A549 (cell line): ENCODE results near the gene C1orf21. TPM values are rescaled to one million over a fixed set of nuclear protein-coding genes. Genes with fewer than 3 reads are reported as not detected.

ENCODE experiments used
- ATAC-seq, 2 experiments: fragments of 200-7000 bp in 1 of 2; fragments of >200 bp in 1 of 2; cut with Nextera tagmentation in 1 of 2; cut with Tn5 transposase in 1 of 2; 3 replicates each; pipeline versions ENCODE4 v1.8.0 to v1.9.1; 2018 to 2020; ENCODE audit warnings: mild to moderate bottlenecking in 1 of 2, moderate library complexity in 1 of 2
- CTCF ChIA-PET: fragments of 300-600 bp; sonication (Branson Sonifier 250); formaldehyde crosslinking; extraction: SDS; loops from one replicate; lab custom pipeline; 2021; ENCODE audit warnings: antibody characterized with exemption, inconsistent platforms; lab: Yijun Ruan, JAX
- POLR2A ChIA-PET: fragments of 350-600 bp; formaldehyde crosslinking; extraction: SDS; loops from one replicate; lab custom pipeline; 2021; ENCODE audit warnings: antibody characterized with exemption, inconsistent platforms; lab: Yijun Ruan, JAX
- DNase-seq, 2 experiments: peaks; one replicate each; pipeline versions ENCODE4 v3.0.0 to v3.0.0-alpha.2; 2011 to 2016; ENCODE audit warnings: low read depth in 1 of 2, low spot score in 1 of 2
- FAIRE-seq: peaks from 2 replicates; lab custom pipeline; 2011; peaks lifted over from hg19 to GRCh38; lab: Jason Lieb, UNC
- H3K27ac ChIP-seq, 2 experiments: fragments of >200 bp; sonication (Bioruptor Twin); formaldehyde crosslinking; 3 replicates each; pipeline ENCODE4 v1.5.1; 2016 to 2017
- H3K4me1 ChIP-seq: fragments of >200 bp; sonication (Bioruptor Twin); formaldehyde crosslinking; 3 replicates; pipeline ENCODE4 v1.6.1; 2016
- H3K4me2 ChIP-seq: fragments of >200 bp; sonication (Bioruptor Twin); formaldehyde crosslinking; 3 replicates; pipeline ENCODE4 v1.6.1; 2016
- H3K4me3 ChIP-seq: fragments of >200 bp; sonication (Bioruptor Twin); formaldehyde crosslinking; 3 replicates; pipeline ENCODE4 v1.5.1; 2016
- H3K9me3 ChIP-seq: fragments of >200 bp; sonication (Bioruptor Twin); formaldehyde crosslinking; 3 replicates; pipeline ENCODE4 v1.6.1; 2016
- BHLHE40 ChIP-seq: IDR thresholded peaks from 2 replicates; pipeline ENCODE4 v1.6.1; 2012; ENCODE audit warnings: low read depth, low read length, inconsistent platforms
- CBX2 ChIP-seq: fragments of 200-600 bp; sonication (generic); IDR thresholded peaks from 2 replicates; pipeline ENCODE4 v1.6.1; 2016; ENCODE audit warnings: low read depth, mild to moderate bottlenecking, borderline replicate concordance
- CHD2 ChIP-seq: fragments of 150-350 bp; IDR thresholded peaks from 2 replicates; pipeline ENCODE4 v1.6.1; 2014; ENCODE audit warnings: low read length; ENCODE audit not compliant: partially characterized antibody
- EP300 ChIP-seq, 2 experiments: fragments of >200 bp; sonication (Bioruptor Twin); formaldehyde crosslinking; IDR thresholded peaks; 2 replicates in 1 of 2; 3 replicates in 1 of 2; pipeline ENCODE4 v1.6.1; 2016 to 2017
- HOXB5 ChIP-seq: fragments of 250-450 bp; sonication (Bioruptor Pico); IDR thresholded peaks from 2 replicates; pipeline ENCODE4 v1.5.0; 2020; ENCODE audit warnings: mild to moderate bottlenecking, moderate library complexity
- JUN ChIP-seq, 2 experiments: fragments of >200 bp; sonication (Bioruptor Twin); formaldehyde crosslinking; IDR thresholded peaks; 2 replicates in 1 of 2; 3 replicates in 1 of 2; pipeline ENCODE4 v1.6.1; 2016 to 2017
- MAFK ChIP-seq: fragments of 450-650 bp; IDR thresholded peaks from 2 replicates; pipeline ENCODE4 v1.6.1; 2014; ENCODE audit not compliant: partially characterized antibody
- MYC ChIP-seq: IDR thresholded peaks from 2 replicates; pipeline ENCODE4 v1.6.1; 2012; ENCODE audit warnings: mild to moderate bottlenecking, inconsistent platforms, low read length, improper control_type of control experiment, borderline replicate concordance
- NFE2L2 ChIP-seq: fragments of 150-350 bp; conservative IDR thresholded peaks from 2 replicates; pipeline ENCODE4 v1.6.1; 2014; ENCODE audit warnings: low read length
- NR3C1 ChIP-seq: fragments of >200 bp; sonication (Bioruptor Twin); formaldehyde crosslinking; IDR thresholded peaks from 3 replicates; pipeline ENCODE4 v1.6.1; 2017
- POLR2A ChIP-seq: IDR thresholded peaks from 2 replicates; pipeline ENCODE4 v1.6.1; 2012; ENCODE audit warnings: mild to moderate bottlenecking, low read length
- RAD21 ChIP-seq, 2 experiments: fragments of >200 bp in 1 of 2; sonication (Bioruptor Twin) in 1 of 2; formaldehyde crosslinking in 1 of 2; IDR thresholded peaks in 1 of 2; conservative IDR thresholded peaks in 1 of 2; 2 replicates in 1 of 2; 3 replicates in 1 of 2; pipeline ENCODE4 v1.6.1; 2012 to 2018; ENCODE audit warnings: inconsistent platforms in 1 of 2
- SMC3 ChIP-seq: fragments of >200 bp; sonication (Bioruptor Twin); formaldehyde crosslinking; IDR thresholded peaks from 3 replicates; pipeline ENCODE4 v1.6.1; 2018; ENCODE audit warnings: inconsistent platforms
- TFCP2L1 ChIP-seq: fragments of 250-450 bp; sonication (Bioruptor Pico); IDR thresholded peaks from 2 replicates; pipeline ENCODE4 v1.5.0; 2021; ENCODE audit warnings: mild to moderate bottlenecking
- ZNF302 ChIP-seq: fragments of 250-450 bp; sonication (Bioruptor Pico); IDR thresholded peaks from 2 replicates; pipeline ENCODE4 v1.9.0; 2021; ENCODE audit warnings: inconsistent platforms, mild to moderate bottlenecking, moderate library complexity
- ZSCAN20 ChIP-seq: fragments of 250-450 bp; sonication (Bioruptor Pico); IDR thresholded peaks from 2 replicates; pipeline ENCODE4 v1.8.0; 2022; ENCODE audit warnings: mild to moderate bottlenecking, moderate library complexity
- WGBS: methylation state at CpG from one replicate; pipeline ENCODE4 v1.1.6; 2017; ENCODE audit errors: missing lambda C conversion rate; 5-methylcytosine and 5-hydroxymethylcytosine counted together
- polyA plus RNA-seq, 4 experiments: library from polyadenylated mRNA; depleted of rRNA in 3 of 4; stranded (reverse); fragments of >200 nt; fragmentation: RNase III in 1 of 4; extraction: RNeasy Plus Mini Kit Qiagen cat#74134 plus additional on column Dnase treatment in 1 of 4; gene quantifications; 2 replicates in 3 of 4; 3 replicates in 1 of 4; pipeline ENCODE4 v1.2.3, GENCODE V29; 2011 to 2017
- TF ChIP-seq, protein P1 (sequence below): fragments of >200 bp; sonication (Bioruptor Twin); formaldehyde crosslinking; IDR thresholded peaks from 2 replicates; pipeline ENCODE4 v1.6.1; 2016
- TF ChIP-seq, protein P2 (sequence below): fragments of 250-450 bp; sonication (Bioruptor Pico); IDR thresholded peaks from 2 replicates; pipeline ENCODE4 v1.5.0; 2020; ENCODE audit warnings: low read depth, mild to moderate bottlenecking, moderate library complexity
- TF ChIP-seq, protein P3 (sequence below): fragments of >200 bp; sonication (Bioruptor Twin); formaldehyde crosslinking; IDR thresholded peaks from 3 replicates; pipeline ENCODE4 v1.6.1; 2016
- TF ChIP-seq, protein P4 (sequence below): fragments of 200-600 bp; sonication (generic); IDR thresholded peaks from 2 replicates; pipeline ENCODE4 v1.6.1; 2016; ENCODE audit warnings: antibody characterized with exemption, mild to moderate bottlenecking, moderate library complexity
- TF ChIP-seq, protein P5 (sequence below): fragments of 250-450 bp; sonication (Bioruptor Pico); IDR thresholded peaks from 2 replicates; pipeline ENCODE4 v1.5.0; 2021; ENCODE audit warnings: mild to moderate bottlenecking, moderate library complexity, borderline replicate concordance
- TF ChIP-seq, protein P6 (sequence below): fragments of 450-650 bp; IDR thresholded peaks from 2 replicates; pipeline ENCODE4 v1.6.1; 2014; ENCODE audit warnings: antibody characterized with exemption

C1orf21 gene
- polyA plus RNA-seq, 2 of the 4 experiments (the other 2 are of a cell fraction): 11.4 to 11.6 TPM

DNA sequence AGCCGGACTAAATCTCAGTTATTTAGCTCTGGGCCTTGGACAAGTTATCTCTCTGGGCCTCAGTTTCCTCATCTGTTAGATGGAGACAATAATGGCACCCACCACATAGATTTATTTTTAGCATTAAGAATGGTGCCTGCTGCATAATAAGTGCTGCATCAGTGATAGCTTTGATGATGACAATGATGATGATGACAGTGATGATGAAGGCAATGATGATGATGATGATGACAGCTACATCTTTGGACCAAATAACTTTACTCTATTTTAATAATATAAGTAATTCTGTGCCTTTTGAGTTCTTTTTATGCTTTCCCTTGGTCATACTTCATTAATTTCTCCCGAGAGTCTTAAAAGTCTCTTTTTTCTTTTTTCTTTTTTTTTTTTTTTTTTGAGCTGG lies 143.4 kb downstream of the C1orf21 start:
- ChIA-PET POLR2A (no interaction called here), CTCF (interaction anchor here (1.1 to 1.5 kb wide), 3 partner anchors 10 to 133 kb away, joined by 3 to 4 read pairs (median 3); no protein-coding TSS in a partner anchor)
- WGBS: 64% methylated on average over 2 of the region's 2 CpGs
- H3K9me3 ChIP-seq: no peaks in the 10 kb centered on the region
- ATAC-seq (no peak), FAIRE-seq (no peak), DNase-seq (no peak)
- no peak overlapping the region for H3K4me3 ChIP-seq
- H3K4me2 ChIP-seq: no peak overlapping the region
- H3K4me1 ChIP-seq: no peaks in the 10 kb centered on the region
- TF ChIP-seq POLR2A (no peak), ZSCAN20 (CRISPR knock-in tag) (no peak), BHLHE40 (no peak), MAFK (no peak), RAD21 (conservative IDR thresholded peaks at IDR 0.05 in 1 of 2, IDR thresholded peaks at IDR 0.05 in 1 of 2) (no peak), EP300 (IDR thresholded peaks at IDR 0.05) (no peak), CBX2 (no peak), TFCP2L1 (CRISPR knock-in tag) (no peak), NR3C1 (no peak), MYC (no peak)
- TF ChIP-seq, protein P1, sequence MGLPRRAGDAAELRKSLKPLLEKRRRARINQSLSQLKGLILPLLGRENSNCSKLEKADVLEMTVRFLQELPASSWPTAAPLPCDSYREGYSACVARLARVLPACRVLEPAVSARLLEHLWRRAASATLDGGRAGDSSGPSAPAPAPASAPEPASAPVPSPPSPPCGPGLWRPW: no peak
- TF ChIP-seq, protein P2, sequence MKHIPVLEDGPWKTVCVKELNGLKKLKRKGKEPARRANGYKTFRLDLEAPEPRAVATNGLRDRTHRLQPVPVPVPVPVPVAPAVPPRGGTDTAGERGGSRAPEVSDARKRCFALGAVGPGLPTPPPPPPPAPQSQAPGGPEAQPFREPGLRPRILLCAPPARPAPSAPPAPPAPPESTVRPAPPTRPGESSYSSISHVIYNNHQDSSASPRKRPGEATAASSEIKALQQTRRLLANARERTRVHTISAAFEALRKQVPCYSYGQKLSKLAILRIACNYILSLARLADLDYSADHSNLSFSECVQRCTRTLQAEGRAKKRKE (CRISPR knock-in tag): no peak
- TF ChIP-seq, protein P3, sequence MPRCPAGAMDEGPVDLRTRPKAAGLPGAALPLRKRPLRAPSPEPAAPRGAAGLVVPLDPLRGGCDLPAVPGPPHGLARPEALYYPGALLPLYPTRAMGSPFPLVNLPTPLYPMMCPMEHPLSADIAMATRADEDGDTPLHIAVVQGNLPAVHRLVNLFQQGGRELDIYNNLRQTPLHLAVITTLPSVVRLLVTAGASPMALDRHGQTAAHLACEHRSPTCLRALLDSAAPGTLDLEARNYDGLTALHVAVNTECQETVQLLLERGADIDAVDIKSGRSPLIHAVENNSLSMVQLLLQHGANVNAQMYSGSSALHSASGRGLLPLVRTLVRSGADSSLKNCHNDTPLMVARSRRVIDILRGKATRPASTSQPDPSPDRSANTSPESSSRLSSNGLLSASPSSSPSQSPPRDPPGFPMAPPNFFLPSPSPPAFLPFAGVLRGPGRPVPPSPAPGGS: no peak
- TF ChIP-seq, protein P4, sequence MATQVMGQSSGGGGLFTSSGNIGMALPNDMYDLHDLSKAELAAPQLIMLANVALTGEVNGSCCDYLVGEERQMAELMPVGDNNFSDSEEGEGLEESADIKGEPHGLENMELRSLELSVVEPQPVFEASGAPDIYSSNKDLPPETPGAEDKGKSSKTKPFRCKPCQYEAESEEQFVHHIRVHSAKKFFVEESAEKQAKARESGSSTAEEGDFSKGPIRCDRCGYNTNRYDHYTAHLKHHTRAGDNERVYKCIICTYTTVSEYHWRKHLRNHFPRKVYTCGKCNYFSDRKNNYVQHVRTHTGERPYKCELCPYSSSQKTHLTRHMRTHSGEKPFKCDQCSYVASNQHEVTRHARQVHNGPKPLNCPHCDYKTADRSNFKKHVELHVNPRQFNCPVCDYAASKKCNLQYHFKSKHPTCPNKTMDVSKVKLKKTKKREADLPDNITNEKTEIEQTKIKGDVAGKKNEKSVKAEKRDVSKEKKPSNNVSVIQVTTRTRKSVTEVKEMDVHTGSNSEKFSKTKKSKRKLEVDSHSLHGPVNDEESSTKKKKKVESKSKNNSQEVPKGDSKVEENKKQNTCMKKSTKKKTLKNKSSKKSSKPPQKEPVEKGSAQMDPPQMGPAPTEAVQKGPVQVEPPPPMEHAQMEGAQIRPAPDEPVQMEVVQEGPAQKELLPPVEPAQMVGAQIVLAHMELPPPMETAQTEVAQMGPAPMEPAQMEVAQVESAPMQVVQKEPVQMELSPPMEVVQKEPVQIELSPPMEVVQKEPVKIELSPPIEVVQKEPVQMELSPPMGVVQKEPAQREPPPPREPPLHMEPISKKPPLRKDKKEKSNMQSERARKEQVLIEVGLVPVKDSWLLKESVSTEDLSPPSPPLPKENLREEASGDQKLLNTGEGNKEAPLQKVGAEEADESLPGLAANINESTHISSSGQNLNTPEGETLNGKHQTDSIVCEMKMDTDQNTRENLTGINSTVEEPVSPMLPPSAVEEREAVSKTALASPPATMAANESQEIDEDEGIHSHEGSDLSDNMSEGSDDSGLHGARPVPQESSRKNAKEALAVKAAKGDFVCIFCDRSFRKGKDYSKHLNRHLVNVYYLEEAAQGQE: no peak
- TF ChIP-seq, protein P5, sequence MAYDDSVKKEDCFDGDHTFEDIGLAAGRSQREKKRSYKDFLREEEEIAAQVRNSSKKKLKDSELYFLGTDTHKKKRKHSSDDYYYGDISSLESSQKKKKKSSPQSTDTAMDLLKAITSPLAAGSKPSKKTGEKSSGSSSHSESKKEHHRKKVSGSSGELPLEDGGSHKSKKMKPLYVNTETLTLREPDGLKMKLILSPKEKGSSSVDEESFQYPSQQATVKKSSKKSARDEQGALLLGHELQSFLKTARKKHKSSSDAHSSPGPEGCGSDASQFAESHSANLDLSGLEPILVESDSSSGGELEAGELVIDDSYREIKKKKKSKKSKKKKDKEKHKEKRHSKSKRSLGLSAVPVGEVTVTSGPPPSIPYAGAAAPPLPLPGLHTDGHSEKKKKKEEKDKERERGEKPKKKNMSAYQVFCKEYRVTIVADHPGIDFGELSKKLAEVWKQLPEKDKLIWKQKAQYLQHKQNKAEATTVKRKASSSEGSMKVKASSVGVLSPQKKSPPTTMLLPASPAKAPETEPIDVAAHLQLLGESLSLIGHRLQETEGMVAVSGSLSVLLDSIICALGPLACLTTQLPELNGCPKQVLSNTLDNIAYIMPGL (CRISPR knock-in tag): no peak
- TF ChIP-seq, protein P6, sequence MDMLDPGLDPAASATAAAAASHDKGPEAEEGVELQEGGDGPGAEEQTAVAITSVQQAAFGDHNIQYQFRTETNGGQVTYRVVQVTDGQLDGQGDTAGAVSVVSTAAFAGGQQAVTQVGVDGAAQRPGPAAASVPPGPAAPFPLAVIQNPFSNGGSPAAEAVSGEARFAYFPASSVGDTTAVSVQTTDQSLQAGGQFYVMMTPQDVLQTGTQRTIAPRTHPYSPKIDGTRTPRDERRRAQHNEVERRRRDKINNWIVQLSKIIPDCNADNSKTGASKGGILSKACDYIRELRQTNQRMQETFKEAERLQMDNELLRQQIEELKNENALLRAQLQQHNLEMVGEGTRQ: no peak
- H3K27ac ChIP-seq: no peak overlapping the region

DNA sequence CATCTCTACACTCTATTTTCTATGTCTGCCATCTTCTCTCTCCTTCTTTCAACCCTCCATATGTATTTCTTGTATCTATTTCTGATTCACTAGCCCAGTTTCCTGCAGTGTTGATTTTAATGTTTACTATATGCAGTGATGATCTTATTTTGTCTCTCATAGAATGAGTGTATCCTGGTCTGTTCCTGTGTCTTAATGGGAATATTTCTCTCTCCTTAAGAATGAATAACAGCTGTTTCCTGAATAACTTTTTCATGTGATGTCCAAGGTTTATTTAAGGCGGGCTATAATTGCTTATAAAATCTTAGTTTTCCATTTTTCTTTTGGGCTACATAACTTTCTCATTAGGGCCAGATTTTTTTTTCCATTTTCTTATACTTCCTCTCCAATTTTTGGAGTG lies 144.5 kb downstream of the C1orf21 start:
- ChIA-PET POLR2A (no interaction called here), CTCF (no interaction called here)
- no peak for TF ChIP-seq MYC
- TF ChIP-seq CHD2: no peak
- TF ChIP-seq, protein P2 (CRISPR knock-in tag): no peak
- TF ChIP-seq HOXB5: no peak
- TF ChIP-seq, protein P5 (CRISPR knock-in tag): no peak
- TF ChIP-seq SMC3: no peak
- TF ChIP-seq ZNF302 (CRISPR knock-in tag): no peak
- no peak for TF ChIP-seq NFE2L2
- no peak for TF ChIP-seq JUN (IDR thresholded peaks at IDR 0.05)
- Histone ChIP-seq H3K9me3 (peaks cover 3% of the 10 kb centered on the region; the same call in 1 of the 3 replicates), H3K4me3 (no peak overlapping the region), H3K27ac (no peak overlapping the region), H3K4me1 (no peaks in the 10 kb centered on the region), H3K4me2 (no peak overlapping the region)
- DNase-seq (no peak), FAIRE-seq (no peak), ATAC-seq (no peak)
- 61% methylated on average over 1 of the region's 1 CpG for WGBS
